ENCODE measurements around the gene SNX7. TPM values are rescaled to one million over a fixed set of nuclear protein-coding genes. Genes with fewer than 3 reads are reported as not detected.

SNX7 gene
- total and polyA plus RNA-seq, 9 of the 15 experiments (the other 6 are each of a cell fraction or from before 2014, with no cell fraction given) = 0.09 TPM; not detected in 8

GRCh38 chr1:98681812-98682211 lies 20.3 kb downstream of the SNX7 start:
- 0% methylated on average over 3 of the region's 3 CpGs for WGBS (ENCODE audit: insufficient coverage, low coverage, missing lambda C conversion rate)
- ChIA-PET CTCF (ENCODE audit: low intra/inter-chr PET ratio) (no interaction called here), POLR2A (no interaction called here)
- ATAC-seq (no peak), DNase-seq (ENCODE audit: extremely low read depth in 1 of 4, low spot score in 3 of 4) (no peak), FAIRE-seq (no peak)
- no peaks in the 10 kb centered on the region for H3K36me3 ChIP-seq (ENCODE audit: control insufficient read depth, insufficient read depth, low read length)
- intact Hi-C loops (cut with micrococcal nuclease) = no loop called here
- H3K9me1 ChIP-seq (ENCODE audit: control insufficient read depth, insufficient read depth, low read length) = no peaks in the 10 kb centered on the region
- H3K9ac ChIP-seq (ENCODE audit: insufficient read depth in 1 of 2, low read depth in 2 of 2, low read length in 2 of 2) = no peak overlapping the region
- H3K27ac ChIP-seq (ENCODE audit: extremely low read depth, low read depth, low read length) = no peak overlapping the region
- in situ Hi-C loops (cut with MboI) = no loop called here
- no peaks in the 10 kb centered on the region; the same call in 1 of the 2 replicates for H3K9me3 ChIP-seq (replicated peaks; ENCODE audit: control insufficient read depth, insufficient read depth, low read depth, low read length)
- H3K79me2 ChIP-seq (ENCODE audit: control insufficient read depth, insufficient read depth, low read length) = no peaks in the 10 kb centered on the region
- no peak overlapping the region for H3K4me3 ChIP-seq
- H3K4me1 ChIP-seq (replicated peaks in 1 of 2; ENCODE audit: control insufficient read depth in 2 of 2, insufficient read depth in 2 of 2, low read length in 2 of 2) = no peaks in the 10 kb centered on the region
- no peak overlapping the region for H2AFZ ChIP-seq (ENCODE audit: low read depth, low read length)
- no peaks in the 10 kb centered on the region for H4K20me1 ChIP-seq (replicated peaks; ENCODE audit: control insufficient read depth, insufficient read depth, low read length)
- no peak overlapping the region for H3K4me2 ChIP-seq (ENCODE audit: insufficient read depth, low read length)
- no peaks in the 10 kb centered on the region for H3K27me3 ChIP-seq (ENCODE audit: control insufficient read depth in 2 of 2, insufficient read depth in 2 of 2, low read length in 2 of 2)
- no TSS peak for BruUV-seq (replicated peaks)
- TF ChIP-seq ZBTB26 (CRISPR knock-in tag; IDR thresholded peaks at IDR 0.05) (no peak), MEF2D (tag; conservative IDR thresholded peaks at IDR 0.05; ENCODE audit: low read depth) (no peak), ZNF263 (CRISPR knock-in tag; IDR thresholded peaks at IDR 0.05; ENCODE audit: borderline replicate concordance) (no peak), CUX1 (CRISPR knock-in tag; IDR thresholded peaks at IDR 0.05) (no peak), SMARCC2 (IDR thresholded peaks at IDR 0.05; ENCODE audit: low read depth) (no peak), GABPB1 (CRISPR knock-in tag; IDR thresholded peaks at IDR 0.05) (no peak), ZNF589 (CRISPR knock-in tag; IDR thresholded peaks at IDR 0.05; ENCODE audit: low read depth) (no peak), ZNF518B (CRISPR knock-in tag; IDR thresholded peaks at IDR 0.05) (no peak), RAD51 (IDR thresholded peaks at IDR 0.05; ENCODE audit: borderline replicate concordance, low read depth) (no peak), U2AF2 (optimal IDR thresholded peaks at IDR 0.05; ENCODE audit: low read depth, low read length) (no peak)
